K562 (cell line): Measurements from ENCODE around the gene UBE2L3. TPM values are rescaled to one million over a fixed set of nuclear protein-coding genes. Genes with fewer than 3 reads are reported as not detected.

Experiments
- CEBPG ChIP-seq, 3 experiments: fragments of 200-800 bp in 1 of 3; sonication (Bioruptor generic) in 1 of 3; sonication (generic) in 1 of 3; formaldehyde crosslinking in 1 of 3; IDR thresholded peaks in 2 of 3; conservative IDR thresholded peaks in 1 of 3; 2 replicates each; pipeline versions ENCODE4 v1.6.1 to v1.8.0; 2016 to 2022; ENCODE audit warnings: missing compliant biosample characterization in 2 of 3, missing genetic modification characterization in 2 of 3, mild to moderate bottlenecking in 1 of 3, missing genetic modification reagents in 1 of 3
- CREBBP ChIP-seq: IDR thresholded peaks from one replicate; pipeline ENCODE4 v1.6.1; 2012; ENCODE audit warnings: low read depth, mild to moderate bottlenecking, control low read depth, inconsistent platforms, low read length
- FOXJ2 ChIP-seq: fragments of 200-800 bp; sonication (Bioruptor generic); IDR thresholded peaks from 2 replicates; pipeline ENCODE4 v1.6.1; 2016; ENCODE audit warnings: missing genetic modification characterization, missing compliant biosample characterization
- JUNB ChIP-seq: fragments of 450-650 bp; formaldehyde crosslinking; conservative IDR thresholded peaks from 2 replicates; pipeline ENCODE4 v1.4.0; 2020; ENCODE audit warnings: mild to moderate bottlenecking
- MNT ChIP-seq, 2 experiments: fragments of 450-650 bp; conservative IDR thresholded peaks; 2 replicates each; pipeline ENCODE4 v1.6.1; 2017; ENCODE audit warnings: mild to moderate bottlenecking in 2 of 2, moderate library complexity in 2 of 2
- MYC ChIP-seq, 2 experiments: fragments of 250-450 bp in 1 of 2; sonication (Bioruptor Pico) in 1 of 2; IDR thresholded peaks; 2 replicates each; pipeline versions ENCODE4 v1.5.1 to v1.6.1; 2012 to 2021; ENCODE audit warnings: low read depth in 2 of 2, borderline replicate concordance in 1 of 2, improper control_type of control experiment in 1 of 2, low read length in 1 of 2, mild to moderate bottlenecking in 1 of 2, moderate library complexity in 1 of 2
- POU5F1 ChIP-seq: fragments of 150-350 bp; IDR thresholded peaks from 2 replicates; pipeline ENCODE4 v1.6.1; 2014; ENCODE audit warnings: borderline replicate concordance, low read length, low read depth, mild to moderate bottlenecking; ENCODE audit not compliant: partially characterized antibody
- RFX7 ChIP-seq: fragments of 250-450 bp; sonication (Bioruptor Pico); IDR thresholded peaks from 2 replicates; pipeline ENCODE4 v1.5.1; 2021; ENCODE audit warnings: mild to moderate bottlenecking
- RUNX1 ChIP-seq: sonication (generic); IDR thresholded peaks from 2 replicates; pipeline ENCODE4 v1.6.1; 2016; ENCODE audit warnings: antibody characterized with exemption, low read depth
- SMARCA5 ChIP-seq: fragments of 450-650 bp; IDR thresholded peaks from 2 replicates; pipeline ENCODE4 v1.6.1; 2016
- ZC3H11A ChIP-seq: IDR thresholded peaks from 2 replicates; pipeline ENCODE4 v1.6.1; 2012; ENCODE audit warnings: low read depth, low read length, improper control_type of control experiment
- ZNF146 ChIP-seq: IDR thresholded peaks from one replicate; pipeline ENCODE4 v1.6.1; 2018; ENCODE audit warnings: missing compliant biosample characterization; ENCODE audit not compliant: unreplicated experiment
- ZNF512 ChIP-seq: IDR thresholded peaks from 2 replicates; pipeline ENCODE4 v1.6.1; 2016; ENCODE audit warnings: missing genetic modification characterization, missing compliant biosample characterization
- polyA plus RNA-seq, 8 experiments: library from polyadenylated mRNA; depleted of rRNA in 4 of 8; stranded (reverse) in 5 of 8; unstranded in 3 of 8; fragments of >200 nt; fragmentation: Nextera tagmentation in 2 of 8; fragmentation: Illumina TruSeq in 1 of 8; extraction: Ambion mirVana in 2 of 8; extraction: Trizol in 1 of 8; gene quantifications; 2 replicates each; pipeline versions ENCODE4 v1.2.1 to v1.2.3, GENCODE V29; 2011 to 2014; ENCODE audit warnings: inconsistent platforms in 1 of 8, missing spikeins in 1 of 8
- total RNA-seq, 7 experiments: library from RNA; depleted of rRNA in 6 of 7; stranded (reverse); fragments of >200 nt in 6 of 7; fragmentation: Illumina TruSeq in 2 of 7; extraction: Trizol in 2 of 7; gene quantifications; 2 replicates each; pipeline versions ENCODE4 v1.2.1 to v1.2.3, GENCODE V29; 2011 to 2021; ENCODE audit warnings: low replicate concordance in 1 of 7
- TF ChIP-seq, protein P1 (sequence below): fragments of 450-650 bp; IDR thresholded peaks from 2 replicates; pipeline ENCODE4 v1.6.1; 2017; ENCODE audit warnings: mild to moderate bottlenecking, moderate library complexity
- TF ChIP-seq, protein P2 (sequence below), 3 experiments: fragments of 200-800 bp in 1 of 3; sonication (Bioruptor generic) in 1 of 3; sonication (generic) in 1 of 3; formaldehyde crosslinking in 1 of 3; IDR thresholded peaks; 2 replicates each; pipeline versions ENCODE4 v1.6.1 to v1.8.0; 2016 to 2022; ENCODE audit warnings: mild to moderate bottlenecking in 2 of 3, missing compliant biosample characterization in 2 of 3, missing genetic modification characterization in 2 of 3, missing genetic modification reagents in 1 of 3
- TF ChIP-seq, protein P3 (sequence below): fragments of 250-450 bp; sonication (Bioruptor Pico); IDR thresholded peaks from 2 replicates; pipeline ENCODE4 v1.5.0; 2021
- TF ChIP-seq, protein P4 (sequence below): sonication (generic); formaldehyde crosslinking; IDR thresholded peaks from 2 replicates; pipeline ENCODE4 v1.8.0; 2023; ENCODE audit warnings: mild to moderate bottlenecking, missing genetic modification reagents

UBE2L3 gene
- total and polyA plus RNA-seq, 9 of the 15 experiments (the other 6 are each of a cell fraction or from before 2014, with no cell fraction given), result 215 to 625 (median 285) TPM

DNA sequence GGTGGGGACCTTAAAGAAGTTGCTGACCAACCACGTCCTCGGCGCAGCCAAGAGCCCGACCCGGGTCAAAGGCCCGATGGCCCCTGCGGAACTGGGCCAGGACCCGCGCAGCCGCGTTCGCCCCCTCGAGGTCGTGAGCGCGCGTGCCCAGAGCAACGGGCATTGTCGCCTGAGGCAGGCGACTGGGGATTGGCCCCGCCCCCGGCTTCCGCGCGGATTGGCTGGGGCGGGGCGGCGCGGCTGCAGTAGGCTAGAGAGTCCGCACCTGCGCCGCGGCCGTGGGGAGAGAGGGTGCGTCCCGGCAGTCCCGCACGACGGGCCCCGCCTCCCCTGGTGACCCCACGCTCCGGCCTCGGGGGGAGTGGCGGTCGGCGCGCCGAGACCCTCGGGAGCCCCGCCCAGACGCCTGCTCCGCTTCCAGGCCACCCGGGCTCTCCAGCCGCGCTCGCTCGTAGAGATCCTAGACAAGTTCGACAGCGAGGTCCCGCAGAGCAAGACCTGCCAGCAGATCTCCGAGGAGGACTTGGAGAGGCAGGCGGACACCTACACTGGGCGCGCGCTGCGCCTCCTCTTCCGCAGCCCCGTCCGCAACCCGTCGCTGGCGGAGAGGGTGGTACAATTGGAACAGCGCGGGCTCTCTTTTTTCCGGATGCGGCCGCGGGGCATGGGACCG is 90.0 kb downstream of the UBE2L3 start (continued):
- TF ChIP-seq MNT (conservative IDR thresholded peaks at IDR 0.05) (no peak), MYC (IDR thresholded peaks at IDR 0.05; ENCODE audit: low read depth, low read length) (peak; percentile 93), MYC (CRISPR knock-in tag; IDR thresholded peaks at IDR 0.05; ENCODE audit: borderline replicate concordance, low read depth) (no peak), POU5F1 (peak; percentile 70), ZNF146 (no peak), RFX7 (no peak), JUNB (CRISPR knock-in tag) (no peak), CEBPG (CRISPR knock-in tag; IDR thresholded peaks at IDR 0.05) (no peak), CEBPG (tag; conservative IDR thresholded peaks at IDR 0.05 in 1 of 2, IDR thresholded peaks at IDR 0.05 in 1 of 2) (no peak), ZC3H11A (peak; percentile 44; the same call in 1 of the 2 replicates), FOXJ2 (tag) (no peak), CREBBP (no peak), ZNF512 (tag) (no peak; the same call in 1 of the 2 replicates), RUNX1 (no peak), SMARCA5 (no peak)
- TF ChIP-seq, protein P1, sequence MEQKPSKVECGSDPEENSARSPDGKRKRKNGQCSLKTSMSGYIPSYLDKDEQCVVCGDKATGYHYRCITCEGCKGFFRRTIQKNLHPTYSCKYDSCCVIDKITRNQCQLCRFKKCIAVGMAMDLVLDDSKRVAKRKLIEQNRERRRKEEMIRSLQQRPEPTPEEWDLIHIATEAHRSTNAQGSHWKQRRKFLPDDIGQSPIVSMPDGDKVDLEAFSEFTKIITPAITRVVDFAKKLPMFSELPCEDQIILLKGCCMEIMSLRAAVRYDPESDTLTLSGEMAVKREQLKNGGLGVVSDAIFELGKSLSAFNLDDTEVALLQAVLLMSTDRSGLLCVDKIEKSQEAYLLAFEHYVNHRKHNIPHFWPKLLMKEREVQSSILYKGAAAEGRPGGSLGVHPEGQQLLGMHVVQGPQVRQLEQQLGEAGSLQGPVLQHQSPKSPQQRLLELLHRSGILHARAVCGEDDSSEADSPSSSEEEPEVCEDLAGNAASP, result no peak
- TF ChIP-seq, protein P2, sequence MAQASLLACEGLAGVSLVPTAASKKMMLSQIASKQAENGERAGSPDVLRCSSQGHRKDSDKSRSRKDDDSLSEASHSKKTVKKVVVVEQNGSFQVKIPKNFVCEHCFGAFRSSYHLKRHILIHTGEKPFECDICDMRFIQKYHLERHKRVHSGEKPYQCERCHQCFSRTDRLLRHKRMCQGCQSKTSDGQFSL (CRISPR knock-in tag; IDR thresholded peaks at IDR 0.05), result no peak
- TF ChIP-seq, protein P2 (tag; IDR thresholded peaks at IDR 0.05), result no peak
- TF ChIP-seq, protein P3, sequence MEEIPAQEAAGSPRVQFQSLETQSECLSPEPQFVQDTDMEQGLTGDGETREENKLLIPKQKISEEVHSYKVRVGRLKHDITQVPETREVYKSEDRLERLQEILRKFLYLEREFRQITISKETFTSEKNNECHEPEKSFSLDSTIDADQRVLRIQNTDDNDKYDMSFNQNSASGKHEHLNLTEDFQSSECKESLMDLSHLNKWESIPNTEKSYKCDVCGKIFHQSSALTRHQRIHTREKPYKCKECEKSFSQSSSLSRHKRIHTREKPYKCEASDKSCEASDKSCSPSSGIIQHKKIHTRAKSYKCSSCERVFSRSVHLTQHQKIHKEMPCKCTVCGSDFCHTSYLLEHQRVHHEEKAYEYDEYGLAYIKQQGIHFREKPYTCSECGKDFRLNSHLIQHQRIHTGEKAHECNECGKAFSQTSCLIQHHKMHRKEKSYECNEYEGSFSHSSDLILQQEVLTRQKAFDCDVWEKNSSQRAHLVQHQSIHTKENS (CRISPR knock-in tag), result no peak
- TF ChIP-seq, protein P4, sequence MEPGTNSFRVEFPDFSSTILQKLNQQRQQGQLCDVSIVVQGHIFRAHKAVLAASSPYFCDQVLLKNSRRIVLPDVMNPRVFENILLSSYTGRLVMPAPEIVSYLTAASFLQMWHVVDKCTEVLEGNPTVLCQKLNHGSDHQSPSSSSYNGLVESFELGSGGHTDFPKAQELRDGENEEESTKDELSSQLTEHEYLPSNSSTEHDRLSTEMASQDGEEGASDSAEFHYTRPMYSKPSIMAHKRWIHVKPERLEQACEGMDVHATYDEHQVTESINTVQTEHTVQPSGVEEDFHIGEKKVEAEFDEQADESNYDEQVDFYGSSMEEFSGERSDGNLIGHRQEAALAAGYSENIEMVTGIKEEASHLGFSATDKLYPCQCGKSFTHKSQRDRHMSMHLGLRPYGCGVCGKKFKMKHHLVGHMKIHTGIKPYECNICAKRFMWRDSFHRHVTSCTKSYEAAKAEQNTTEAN (CRISPR knock-in tag), result no peak
